ENCODE results near the gene CTTNBP2. TPM values are rescaled to one million over a fixed set of nuclear protein-coding genes. Genes with fewer than 3 reads are reported as not detected.

Gene CTTNBP2
- total and polyA plus RNA-seq, 2 of the 4 experiments (the other 2 are of a cell fraction), result 6.6 to 11.3 TPM

DNA sequence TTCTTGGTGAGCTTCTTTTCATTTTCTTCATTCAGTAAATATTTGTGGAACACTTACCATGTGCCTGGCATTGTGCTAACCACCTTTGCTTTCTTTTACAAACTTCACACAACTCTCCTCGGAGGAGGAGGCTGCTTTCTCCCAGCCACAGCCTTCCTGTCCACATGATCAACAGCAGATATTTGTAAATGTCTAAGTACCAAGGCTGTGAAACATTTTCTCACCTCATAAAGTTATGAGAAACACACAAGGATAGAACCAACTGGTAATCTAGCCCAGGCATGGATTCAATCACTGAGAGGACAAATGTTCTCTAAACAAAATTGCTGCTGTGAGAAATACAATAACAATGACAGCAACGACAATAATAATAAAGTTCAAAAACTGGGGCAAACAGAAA lies 3.9 kb downstream of the CTTNBP2 start:
- H3K27ac ChIP-seq (ENCODE audit: insufficient read depth, low read length), result no peak overlapping the region
- no peaks in the 10 kb centered on the region for H4K20me1 ChIP-seq (ENCODE audit: insufficient read depth, low read length)
- no peaks in the 10 kb centered on the region for H3K9me3 ChIP-seq (ENCODE audit: control insufficient read depth, insufficient read depth, low read length)
- no peak overlapping the region for H3K14ac ChIP-seq (replicated peaks; ENCODE audit: low read depth, low read length)
- ChIA-PET CTCF (interaction anchor here (0.5 kb wide), 1 partner anchor 291 kb away, joined by 3 read pairs; no protein-coding TSS in a partner anchor), POLR2A (ENCODE audit: unreplicated experiment) (no interaction called here)
- H3K79me1 ChIP-seq (ENCODE audit: low read depth in 1 of 2, low read length in 2 of 2), result peaks cover 0 to 29% of the 10 kb centered on the region in 2 experiments; a peak in 2 of 4 replicates
- no peaks in the 10 kb centered on the region for H3K4me1 ChIP-seq (ENCODE audit: control insufficient read depth, insufficient read depth, low read length)
- intact Hi-C loops (cut with micrococcal nuclease) (no loop called here), in situ Hi-C loops (cut with MboI; ENCODE audit: low sequenced_read_pairs) (no loop called here), dilution Hi-C loops (cut with HindIII; ENCODE audit: low sequenced_read_pairs, unreplicated experiment) (no loop called here)
- H2BK120ac ChIP-seq (ENCODE audit: low read depth, low read length), result no peak overlapping the region
- no peak overlapping the region for H3K4ac ChIP-seq (ENCODE audit: low read depth, low read length)
- H3K18ac ChIP-seq (ENCODE audit: low read depth, low read length), result no peak overlapping the region
- no peak overlapping the region for H2BK5ac ChIP-seq (ENCODE audit: low read depth, low read length, poor library complexity, severe bottlenecking)
- TF ChIP-seq POLR2A (IDR thresholded peaks at IDR 0.05; ENCODE audit: low read depth, low read length), result no peak
- no peak overlapping the region for H4K91ac ChIP-seq (ENCODE audit: insufficient read depth, low read depth, low read length)
- H3K9ac ChIP-seq (ENCODE audit: low read depth, low read length), result no peak overlapping the region
- no TSS peak for BruUV-seq (replicated peaks)
- H3K36me3 ChIP-seq (ENCODE audit: control insufficient read depth, insufficient read depth, low read length), result no peaks in the 10 kb centered on the region
- no peak overlapping the region for H2AFZ ChIP-seq (replicated peaks; ENCODE audit: low read length, poor library complexity)
- DNase-seq (no peak), ATAC-seq (ENCODE audit: low read depth) (no peak)
- no peak overlapping the region for H2AK5ac ChIP-seq (ENCODE audit: low read depth, low read length)
- H3K4me3 ChIP-seq (ENCODE audit: insufficient read depth, low read depth, low read length), result no peak overlapping the region
- peaks cover 1% of the 10 kb centered on the region; the same call in 1 of the 2 replicates for H3K27me3 ChIP-seq (ENCODE audit: control insufficient read depth, insufficient read depth, low read length)
- H4K5ac ChIP-seq (ENCODE audit: low read depth, low read length), result no peak overlapping the region
- H2BK20ac ChIP-seq (ENCODE audit: low read depth, low read length), result no peak overlapping the region
- H4K8ac ChIP-seq (ENCODE audit: low read depth in 2 of 2, low read length in 2 of 2), result no peak overlapping the region
- H2AK9ac ChIP-seq (replicated peaks; ENCODE audit: low read depth, low read length, poor library complexity), result no peak overlapping the region
- no peak overlapping the region for H3K4me2 ChIP-seq (ENCODE audit: low read depth, low read length)
- H3K23ac ChIP-seq (ENCODE audit: low read depth, low read length), result no peak overlapping the region
- no CpG with 5 or more reads among the region's 2 CpGs for WGBS, 2 experiments (ENCODE audit: extremely low coverage in 2 of 2, insufficient read length in 1 of 2)
- no peaks in the 10 kb centered on the region for H3K9me1 ChIP-seq (ENCODE audit: insufficient read depth, low read length)
- no peak overlapping the region for H2BK15ac ChIP-seq (ENCODE audit: low read depth, low read length)
- no peak overlapping the region for H3K56ac ChIP-seq (ENCODE audit: extremely low read depth, insufficient read depth, low read length)
